Pancreas (tissue), 10 donors: ENCODE data around the gene HRH2. TPM values are rescaled to one million over a fixed set of nuclear protein-coding genes. Genes with fewer than 3 reads are reported as not detected.

ENCODE experiments used
- ATAC-seq, 4 donors: fragments of 200-7000 bp; cut with Tn5 transposase; one replicate each; pipeline versions ENCODE4 v1.8.0 to v1.9.1; 2020; ENCODE audit warnings: mild to moderate bottlenecking in 4 of 4, moderate library complexity in 4 of 4
- DNase-seq, 6 donors: peaks; one replicate each; pipeline ENCODE4 v3.0.0-alpha.2; 2020
- FAIRE-seq: peaks from 2 replicates; lab custom pipeline; 2012; peaks lifted over from hg19 to GRCh38; lab: Jason Lieb, UNC
- H3K27ac ChIP-seq, 4 donors: fragments of 200-600 bp; sonication (generic); 1 replicate in 3 of 4; 2 replicates in 1 of 4; pipeline versions ENCODE4 v1.5.0 to v1.8.0; 2020
- H3K27me3 ChIP-seq, 4 donors: fragments of 200-600 bp; one replicate each; pipeline ENCODE4 v1.8.0; 2021
- H3K36me3 ChIP-seq, 3 donors: fragments of 200-600 bp; sonication (generic) in 1 of 3; one replicate each; pipeline versions ENCODE4 v1.5.0 to v1.8.0; 2020 to 2021
- H3K4me1 ChIP-seq, 3 donors: fragments of 200-600 bp; one replicate each; pipeline ENCODE4 v1.8.0; 2021
- H3K4me3 ChIP-seq, 4 donors: fragments of 200-600 bp; sonication (generic) in 2 of 4; one replicate each; pipeline versions ENCODE4 v1.5.0 to v1.8.0; 2020 to 2021
- H3K9me3 ChIP-seq, 4 donors: fragments of 200-600 bp; one replicate each; pipeline ENCODE4 v1.8.0; 2021
- CTCF ChIP-seq, 4 donors: fragments of 200-600 bp; sonication (generic) in 3 of 4; IDR thresholded peaks; one replicate each; pipeline versions ENCODE4 v1.5.0 to v1.8.0; 2021; ENCODE audit warnings: antibody characterized with exemption in 4 of 4
- WGBS, 2 donors: extraction: QIAGEN DNeasy Blood & Tissue Kit; methylation state at CpG; one replicate each; pipeline ENCODE4 v1.1.7; 2013; 5-methylcytosine and 5-hydroxymethylcytosine counted together
- intact Hi-C, 3 donors: fragments of 100-400 bp; cut with DNase I; formaldehyde crosslinking; loops; one replicate each; pipeline versions ENCODE4 v1.11.1 to v1.14.2; 2022
- polyA plus RNA-seq, 2 donors: library from polyadenylated mRNA; stranded (reverse); fragments of 200-250 nt; gene quantifications; one replicate each; pipeline ENCODE4 v1.2.3, GENCODE V29; 2013
- total RNA-seq, 6 donors: library from RNA; stranded (reverse); fragmentation: NEBNext Ultra II Directional in 4 of 6; extraction: Animal tissue kit (Norgen Biotek cat#: 25700) in 4 of 6; gene quantifications; one replicate each; pipeline versions ENCODE4 v1.2.1 to v1.2.4, GENCODE V29; 2021 to 2023
- donor health status: healthy with polysubstance abuse.
- donor health status: DM: no; HTN: no; CAD: no; lungs with moderate emphysema.
- donor health status: DM: no; HTN: no; CAD: no.
- donor health status: control.
- donor health status: control.
- donor health status: Bipolar disorder and iron deficiency.
- donor health status: DM: yes; HTN: yes; CAD: no.
- donor health status: DM: no; HTN: no; CAD: no.
- donor health status: DM: no; HTN: no; CAD: no.
- donor health status: DM: yes; HTN: yes; CAD: no.

The HRH2 gene
- total and polyA plus RNA-seq, 8 donors = 0.05 to 1.4 (median 0.50) TPM

- Histone ChIP-seq H3K36me3 (no peaks in the 10 kb centered on the region), H3K9me3 (no peaks in the 10 kb centered on the region), H3K4me3 (no peak overlapping the region), H3K27me3 (no peaks in the 10 kb centered on the region), H3K27ac (no peak overlapping the region), H3K4me1 (no peaks in the 10 kb centered on the region)
- no peak for ATAC-seq
- FAIRE-seq = no peak
- TF ChIP-seq CTCF (IDR thresholded peaks at IDR 0.05) = no peak
- WGBS, 2 donors = 68 to 76% methylated on average over 15 of the region's 15 CpGs
- intact Hi-C loops = no loop called here
- DNase-seq = no peak
These were observed 66.7 kb downstream of the HRH2 start for GRCh38 chr5:175724314-175725275.

- no peak for FAIRE-seq
These were observed 70.4 kb downstream of the HRH2 start for GRCh38 chr5:175728316-175728715.

GRCh38 chr5:175728885-175729828 is 71.3 kb downstream of the HRH2 start:
- no peaks in the 10 kb centered on the region for H3K9me3 ChIP-seq
- no peaks in the 10 kb centered on the region for H3K4me1 ChIP-seq
- no peak for TF ChIP-seq CTCF (IDR thresholded peaks at IDR 0.05)
- WGBS, 2 donors = 18 to 21% methylated on average over 33 of the region's 33 CpGs
- intact Hi-C loops = no loop called here
- H3K4me3 ChIP-seq = no peak overlapping the region
- FAIRE-seq (no peak), DNase-seq (peak in 1 of 6 donors; percentile 73), ATAC-seq (peak in 3 of 4 donors; percentile 18 to 62 (median 55))
- no peaks in the 10 kb centered on the region for H3K27me3 ChIP-seq
- H3K27ac ChIP-seq = no peak overlapping the region
- H3K36me3 ChIP-seq = no peaks in the 10 kb centered on the region

More at GRCh38 chr5:175728316-175728715, 70.4 kb downstream of the HRH2 start:
- H3K9me3 ChIP-seq = no peaks in the 10 kb centered on the region
- no peak for TF ChIP-seq CTCF (IDR thresholded peaks at IDR 0.05)
- ATAC-seq = no peak
- no peaks in the 10 kb centered on the region for H3K36me3 ChIP-seq
- H3K27ac ChIP-seq = no peak overlapping the region
- no peak for DNase-seq
- intact Hi-C loops = no loop called here
- no peaks in the 10 kb centered on the region for H3K4me1 ChIP-seq
- no peaks in the 10 kb centered on the region for H3K27me3 ChIP-seq
- no peak overlapping the region for H3K4me3 ChIP-seq
- WGBS, 2 donors = 45% methylated on average over 12 of the region's 12 CpGs

GRCh38 chr5:175729829-175730277 is 72.0 kb downstream of the HRH2 start:
- no peaks in the 10 kb centered on the region for H3K27me3 ChIP-seq
- ATAC-seq = peak; percentile 97 to 100 (median 99)
- FAIRE-seq = no peak
- peak; percentile 90 to 95 (median 93) for TF ChIP-seq CTCF (IDR thresholded peaks at IDR 0.05)
- intact Hi-C loops = no loop called here
- 3 to 4% methylated on average over 9 of the region's 9 CpGs for WGBS, 2 donors
- no peaks in the 10 kb centered on the region for H3K36me3 ChIP-seq
- no peak overlapping the region for H3K27ac ChIP-seq
- no peaks in the 10 kb centered on the region for H3K4me1 ChIP-seq
- H3K9me3 ChIP-seq = no peaks in the 10 kb centered on the region
- peak; percentile 82 to 98 (median 92) for DNase-seq
- no peak overlapping the region for H3K4me3 ChIP-seq
